NOMO-1 treated with dmso at 0.1 percent for 144 hours (cell line): Measurements from ENCODE around the gene CEMIP.
"Not testable (repeated sequence)": the region's sequence is repeated elsewhere in the genome, so short reads cannot be mapped to it uniquely, and the experiment has no call there.

Experiments
- DNase-seq: peaks from one replicate; lab custom pipeline; 2025; ENCODE audit not compliant: unreplicated experiment; lab: John Stamatoyannopoulos, UW

CEMIP gene

GRCh38 chr15:80755885-80756284, 23.3 kb upstream of the CEMIP start:
- no peak for DNase-seq

GRCh38 chr15:80758130-80758745, 20.9 kb upstream of the CEMIP start:
- DNase-seq: no peak

GRCh38 chr15:80760960-80761359, 18.2 kb upstream of the CEMIP start:
- DNase-seq: no peak

- DNase-seq: no peak
Observed at GRCh38 chr15:80761754-80762153, 17.4 kb upstream of the CEMIP start.

- not testable (repeated sequence) for DNase-seq
Observed at GRCh38 chr15:80763235-80763634, 15.9 kb upstream of the CEMIP start.

- DNase-seq: no peak
Observed at GRCh38 chr15:80764535-80764934, 14.6 kb upstream of the CEMIP start.

GRCh38 chr15:80766275-80766674, 12.9 kb upstream of the CEMIP start:
- no peak for DNase-seq

- no peak for DNase-seq
Observed at GRCh38 chr15:80768158-80768557, 11.0 kb upstream of the CEMIP start.

- DNase-seq: no peak
Observed at GRCh38 chr15:80769153-80769828, 9.9 kb upstream of the CEMIP start.

- no peak for DNase-seq
Observed at GRCh38 chr15:80769829-80770705, 9.1 kb upstream of the CEMIP start.

GRCh38 chr15:80773122-80773551, 6.0 kb upstream of the CEMIP start:
- DNase-seq: no peak

- DNase-seq: no peak
Observed at GRCh38 chr15:80773792-80774352, 5.3 kb upstream of the CEMIP start.

- DNase-seq: no peak
Observed at GRCh38 chr15:80774486-80774885, 4.7 kb upstream of the CEMIP start.

GRCh38 chr15:80775338-80775737, 3.8 kb upstream of the CEMIP start:
- DNase-seq: no peak

GRCh38 chr15:80776420-80777045, 2.6 kb upstream of the CEMIP start:
- no peak for DNase-seq

GRCh38 chr15:80777137-80777536, 2.0 kb upstream of the CEMIP start:
- peak; percentile 91 for DNase-seq

- DNase-seq: no peak
Observed at GRCh38 chr15:80777826-80778620, 1.1 kb upstream of the CEMIP start.

GRCh38 chr15:80778621-80778963, 578 bp upstream of the CEMIP start:
- no peak for DNase-seq

- DNase-seq: no peak
Observed at GRCh38 chr15:80779658-80780415, 667 bp downstream of the CEMIP start.
